ENCODE measurements around the gene TRPC1.
"Not testable (repeated sequence)": the region's sequence is repeated elsewhere in the genome, so short reads cannot be mapped to it uniquely, and the experiment has no call there.

Gene TRPC1

GRCh38 chr3:142694225-142694624, 29.6 kb upstream of the TRPC1 start:
- DNase-seq (ENCODE audit: low spot score), result no peak
- no peak for TF ChIP-seq CTCF (IDR thresholded peaks at IDR 0.05; ENCODE audit: borderline replicate concordance, control extremely low read depth, extremely low read depth, insufficient read depth, missing control alignments)
- in situ Hi-C loops (cut with MboI; ENCODE audit: low sequenced_read_pairs, unreplicated experiment), result no loop called here

DNA sequence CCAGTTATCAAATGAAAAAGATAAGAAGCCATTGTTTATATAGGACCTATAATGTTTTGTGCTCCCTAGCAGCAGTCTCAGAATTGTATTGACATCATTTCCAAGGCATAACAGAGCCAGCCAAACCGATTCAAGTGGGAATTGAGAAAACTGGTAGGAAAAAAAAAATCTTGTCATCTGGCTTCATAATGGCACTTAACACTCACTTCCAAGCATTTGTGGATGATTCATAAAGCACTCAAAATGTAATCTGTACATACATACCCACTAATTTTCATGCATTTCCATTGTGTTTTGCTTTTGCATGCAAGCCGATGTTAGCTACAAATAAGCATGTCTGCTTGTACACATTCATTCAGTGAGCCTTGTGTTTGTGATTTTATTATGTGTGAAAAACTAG, 18.6 kb upstream of the TRPC1 start:
- no peak for DNase-seq (ENCODE audit: low spot score)
- in situ Hi-C loops (cut with MboI; ENCODE audit: low sequenced_read_pairs, unreplicated experiment), result no loop called here
- TF ChIP-seq CTCF (IDR thresholded peaks at IDR 0.05; ENCODE audit: borderline replicate concordance, control extremely low read depth, extremely low read depth, insufficient read depth, missing control alignments), result no peak

DNA sequence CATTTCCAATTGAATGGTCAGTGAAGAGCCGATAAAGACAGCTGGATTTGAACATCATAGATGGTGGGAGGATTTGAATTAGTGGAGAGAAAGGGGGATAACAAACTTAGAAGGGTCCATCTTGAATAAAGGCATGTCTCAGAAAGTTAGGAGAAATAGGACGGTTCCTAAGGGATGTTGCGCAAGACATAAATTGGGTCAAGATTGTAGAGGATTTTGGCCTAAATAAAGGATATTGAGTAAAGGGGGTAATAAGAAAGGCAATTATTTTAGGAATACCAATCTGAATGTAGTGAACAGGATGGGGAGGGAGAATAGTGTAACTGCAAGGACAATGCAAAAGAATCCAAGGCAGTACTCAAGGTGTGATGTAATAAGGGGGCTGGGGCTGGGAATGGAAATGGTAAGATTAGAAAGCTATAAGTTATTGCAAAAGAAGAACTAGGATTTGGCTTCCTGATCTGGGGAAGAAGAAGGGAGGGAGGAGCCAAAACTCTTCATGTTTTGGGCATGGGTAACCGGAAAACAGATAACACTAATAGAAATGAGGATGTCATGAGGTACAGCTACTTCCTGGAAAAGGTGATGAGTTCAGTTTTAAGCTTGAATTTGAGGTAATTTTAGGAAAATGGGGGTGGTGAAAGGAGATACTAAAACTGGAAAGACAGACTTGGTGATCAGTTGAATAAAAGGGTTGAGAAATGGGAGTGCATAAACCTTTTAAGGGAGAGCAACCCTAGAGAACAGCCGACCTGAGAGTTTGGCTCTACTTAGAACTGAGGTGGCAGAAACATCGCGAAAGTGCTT, 17.3 kb upstream of the TRPC1 start:
- TF ChIP-seq CTCF (IDR thresholded peaks at IDR 0.05; ENCODE audit: borderline replicate concordance, control extremely low read depth, extremely low read depth, insufficient read depth, missing control alignments), result no peak
- DNase-seq (ENCODE audit: low spot score), result no peak
- in situ Hi-C loops (cut with MboI; ENCODE audit: low sequenced_read_pairs, unreplicated experiment), result no loop called here

DNA sequence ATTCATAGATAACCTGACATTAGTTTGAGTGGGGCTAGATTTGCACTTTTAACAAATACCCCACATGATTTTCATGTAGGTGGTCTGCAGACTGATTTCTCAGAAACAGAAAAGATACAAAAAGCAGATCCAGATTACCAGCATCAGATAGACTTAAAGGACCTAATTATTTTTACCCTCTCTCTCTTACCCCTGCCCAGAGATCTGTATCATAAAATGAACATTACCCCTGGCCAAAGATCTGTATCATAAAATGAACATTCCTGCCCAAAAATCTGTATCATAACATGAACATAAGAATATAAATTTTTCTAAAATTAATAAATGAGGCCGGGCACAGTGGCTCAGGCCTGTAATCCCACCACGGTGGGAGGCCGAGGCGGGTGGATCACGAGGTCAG, 14.6 kb upstream of the TRPC1 start:
- in situ Hi-C loops (cut with MboI; ENCODE audit: low sequenced_read_pairs, unreplicated experiment), result no loop called here
- no peak for DNase-seq (ENCODE audit: low spot score)
- TF ChIP-seq CTCF (IDR thresholded peaks at IDR 0.05; ENCODE audit: borderline replicate concordance, control extremely low read depth, extremely low read depth, insufficient read depth, missing control alignments), result no peak

GRCh38 chr3:142714882-142715281, 9.0 kb upstream of the TRPC1 start:
- DNase-seq (ENCODE audit: low spot score); in situ Hi-C loops (cut with MboI; ENCODE audit: low sequenced_read_pairs, unreplicated experiment): not testable (repeated sequence)

DNA sequence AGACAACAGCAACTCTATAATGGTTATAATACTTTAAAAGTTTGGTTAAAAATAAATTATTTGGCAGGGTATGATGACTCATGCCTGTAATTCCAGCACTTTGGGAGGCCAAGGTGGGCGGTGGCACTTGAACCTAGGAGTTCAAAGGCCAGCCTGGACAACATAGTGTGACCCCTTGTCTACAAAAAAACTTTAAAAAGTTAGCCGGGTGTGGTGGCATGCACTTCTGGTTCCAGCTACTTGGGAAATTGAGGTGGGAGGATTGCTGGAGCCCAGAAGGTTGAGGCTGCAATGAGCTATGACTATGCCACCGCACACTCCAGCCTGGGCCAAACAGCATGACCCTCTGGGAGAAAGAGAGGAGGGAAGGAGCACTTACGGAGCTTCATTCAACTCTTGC, 7.7 kb upstream of the TRPC1 start:
- in situ Hi-C loops (cut with MboI; ENCODE audit: low sequenced_read_pairs, unreplicated experiment), result no loop called here
- DNase-seq (ENCODE audit: low spot score), result no peak
- no peak for TF ChIP-seq CTCF (IDR thresholded peaks at IDR 0.05; ENCODE audit: borderline replicate concordance, control extremely low read depth, extremely low read depth, insufficient read depth, missing control alignments)

GRCh38 chr3:142723665-142723967, 218 bp upstream of the TRPC1 start:
- DNase-seq (ENCODE audit: low spot score), result no peak
- no peak for TF ChIP-seq CTCF (IDR thresholded peaks at IDR 0.05; ENCODE audit: borderline replicate concordance, control extremely low read depth, extremely low read depth, insufficient read depth, missing control alignments)
- in situ Hi-C loops (cut with MboI; ENCODE audit: low sequenced_read_pairs, unreplicated experiment), result no loop called here

All from GM13976 (cell line).